ENCODE measurements around the gene DCST2.

GRCh38 chr1:155052439-155053395, 19.1 kb upstream of the DCST2 start:
- TF ChIP-seq, protein P1, sequence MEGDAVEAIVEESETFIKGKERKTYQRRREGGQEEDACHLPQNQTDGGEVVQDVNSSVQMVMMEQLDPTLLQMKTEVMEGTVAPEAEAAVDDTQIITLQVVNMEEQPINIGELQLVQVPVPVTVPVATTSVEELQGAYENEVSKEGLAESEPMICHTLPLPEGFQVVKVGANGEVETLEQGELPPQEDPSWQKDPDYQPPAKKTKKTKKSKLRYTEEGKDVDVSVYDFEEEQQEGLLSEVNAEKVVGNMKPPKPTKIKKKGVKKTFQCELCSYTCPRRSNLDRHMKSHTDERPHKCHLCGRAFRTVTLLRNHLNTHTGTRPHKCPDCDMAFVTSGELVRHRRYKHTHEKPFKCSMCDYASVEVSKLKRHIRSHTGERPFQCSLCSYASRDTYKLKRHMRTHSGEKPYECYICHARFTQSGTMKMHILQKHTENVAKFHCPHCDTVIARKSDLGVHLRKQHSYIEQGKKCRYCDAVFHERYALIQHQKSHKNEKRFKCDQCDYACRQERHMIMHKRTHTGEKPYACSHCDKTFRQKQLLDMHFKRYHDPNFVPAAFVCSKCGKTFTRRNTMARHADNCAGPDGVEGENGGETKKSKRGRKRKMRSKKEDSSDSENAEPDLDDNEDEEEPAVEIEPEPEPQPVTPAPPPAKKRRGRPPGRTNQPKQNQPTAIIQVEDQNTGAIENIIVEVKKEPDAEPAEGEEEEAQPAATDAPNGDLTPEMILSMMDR (IDR thresholded peaks at IDR 0.05 in 4 of 5, conservative IDR thresholded peaks at IDR 0.05 in 1 of 5), result no peak
- no peak for TF ChIP-seq POLR2A (IDR thresholded peaks at IDR 0.05)
